Effector memory CD8-positive, alpha-beta T cell (primary cell): ENCODE measurements around the gene OR10G3.

Source experiments
- ATAC-seq: fragments of 150-1000 bp; cut with Tn5 transposase; replicated peaks from 2 replicates; pipeline ENCODE4 v1.10.0; 2021; ENCODE audit warnings: mild to moderate bottlenecking, moderate library complexity
- DNase-seq, 3 experiments: peaks; one replicate each; pipeline ENCODE4 v3.0.0; 2021
- H3K27ac Mint-ChIP-seq, 2 donors: one replicate each; pipeline ENCODE4 v1.8.0; 2022; ENCODE audit warnings: mild to moderate bottlenecking in 2 of 2, mixed read lengths in 2 of 2, moderate library complexity in 2 of 2
- H3K27me3 Mint-ChIP-seq, 2 donors: one replicate each; pipeline ENCODE4 v1.8.0; 2022; ENCODE audit warnings: mixed read lengths in 2 of 2
- H3K36me3 Mint-ChIP-seq: one replicate; pipeline ENCODE4 v1.8.0; 2022; ENCODE audit warnings: mild to moderate bottlenecking, moderate library complexity, mixed read lengths; ENCODE audit not compliant: insufficient read depth
- H3K4me1 Mint-ChIP-seq, 2 donors: one replicate each; pipeline ENCODE4 v1.8.0; 2022; ENCODE audit warnings: low read depth in 2 of 2, mixed read lengths in 2 of 2
- H3K4me3 Mint-ChIP-seq, 2 donors: one replicate each; pipeline ENCODE4 v1.8.0; 2022; ENCODE audit warnings: mild to moderate bottlenecking in 2 of 2, mixed read lengths in 2 of 2, moderate library complexity in 2 of 2
- H3K9me3 Mint-ChIP-seq, 2 donors: one replicate each; pipeline ENCODE4 v1.8.0; 2022; ENCODE audit warnings: mixed read lengths in 2 of 2

The OR10G3 gene

DNA sequence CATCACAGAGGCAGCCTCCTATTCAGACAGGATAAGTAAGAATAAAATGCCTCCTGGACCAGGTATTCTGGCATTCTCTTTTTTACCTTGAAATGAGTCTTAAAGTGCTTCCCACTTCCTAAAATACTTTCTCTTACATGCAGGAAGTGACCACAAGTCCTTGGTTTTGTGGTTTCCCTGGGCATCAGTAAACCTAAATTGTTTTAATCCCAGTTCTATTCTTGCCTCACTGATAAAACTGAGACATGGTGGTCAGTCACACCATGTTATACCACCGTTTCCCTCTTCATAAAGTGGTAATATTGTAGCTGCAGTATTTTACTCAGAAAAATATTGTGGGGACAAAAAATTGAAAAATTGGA lies 52.6 kb downstream of the OR10G3 start:
- Mint-ChIP-seq H3K36me3 (no peaks in the 10 kb centered on the region), H3K9me3 (no peaks in the 10 kb centered on the region), H3K4me3 (peak overlapping the region; percentile 69 to 90), H3K4me1 (peaks cover 4 to 10% of the 10 kb centered on the region in 2 donors), H3K27me3 (peaks cover 7 to 11% of the 10 kb centered on the region in 2 donors), H3K27ac (no peak overlapping the region)
- no peak for DNase-seq
- no peak for ATAC-seq

DNA sequence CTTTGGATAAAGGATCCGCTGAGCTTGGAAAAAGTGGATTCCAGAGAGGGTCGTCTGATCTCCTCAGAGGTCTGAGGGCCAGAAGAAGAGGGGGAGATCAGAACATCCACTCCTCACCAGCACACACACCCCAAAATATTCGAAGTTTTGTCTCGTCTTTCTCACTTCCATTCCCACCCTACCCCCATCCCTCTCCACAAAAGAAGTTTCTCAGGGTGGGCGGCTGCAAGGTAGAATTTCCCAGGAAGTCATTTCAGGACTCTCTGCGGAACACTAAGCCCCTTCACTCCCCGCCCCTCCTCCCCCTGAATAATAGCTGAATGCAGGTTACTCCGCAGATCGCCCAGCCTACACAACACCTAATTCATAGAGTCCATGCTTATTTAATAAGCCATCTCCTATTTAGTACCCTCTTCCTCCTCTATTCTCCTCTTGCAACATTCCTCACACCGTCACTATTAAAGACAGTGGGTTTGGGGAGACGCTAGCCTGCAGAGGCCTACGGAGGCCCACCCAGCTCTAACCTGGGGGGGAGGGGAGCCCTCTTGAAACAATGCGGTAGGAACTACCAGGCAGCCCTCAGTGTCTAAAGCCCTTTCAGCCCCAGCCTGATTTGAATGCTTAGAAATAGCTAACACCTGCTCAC lies 53.1 kb downstream of the OR10G3 start:
- Mint-ChIP-seq H3K4me1 (peaks cover 4 to 10% of the 10 kb centered on the region in 2 donors), H3K4me3 (peak overlapping the region; percentile 69 to 90), H3K27ac (no peak overlapping the region), H3K27me3 (peaks cover 2 to 6% of the 10 kb centered on the region in 2 donors), H3K36me3 (no peaks in the 10 kb centered on the region), H3K9me3 (no peaks in the 10 kb centered on the region)
- ATAC-seq (no peak), DNase-seq (no peak)

DNA sequence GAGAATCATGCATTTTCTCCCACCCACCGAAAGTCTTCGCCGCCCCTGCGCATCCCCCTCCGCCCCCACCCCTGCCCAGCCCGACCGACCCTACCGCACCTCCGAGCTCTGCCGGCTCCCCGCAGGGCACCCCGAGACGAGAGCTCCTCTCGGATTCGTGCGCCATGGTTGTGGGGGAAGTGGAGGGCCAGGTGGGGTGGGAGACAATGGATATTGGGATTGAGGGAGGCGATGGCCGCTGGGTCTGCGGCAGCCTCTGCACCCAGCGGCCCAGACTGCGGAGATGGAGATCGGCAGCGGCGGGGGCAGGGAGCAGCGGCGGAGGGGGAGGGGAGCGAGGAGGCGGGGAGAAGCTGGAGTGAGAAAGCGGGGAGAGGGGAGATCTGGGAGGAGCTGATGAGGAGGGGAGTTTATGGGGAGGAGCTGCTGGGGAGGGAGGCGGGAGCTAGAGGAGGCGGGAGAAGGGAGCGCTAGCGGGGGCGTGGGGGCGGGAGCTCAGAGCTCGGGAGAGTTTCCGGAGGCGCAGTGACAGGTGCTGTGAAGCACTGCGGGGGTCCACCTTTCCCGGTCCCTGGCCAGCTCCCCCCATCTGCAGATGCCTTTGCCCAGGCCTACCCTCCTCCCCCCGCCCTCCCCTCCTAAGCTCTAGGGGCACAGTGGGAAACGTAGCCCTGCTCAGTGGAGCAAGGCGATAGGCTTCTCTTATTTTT lies 53.8 kb downstream of the OR10G3 start, which contains the start of gene SALL2:
Gene SALL2 (minus strand): TSS at position 385 of the 710 bp plus-strand sequence. CDS start 219 bp downstream, at position 166.
- Mint-ChIP-seq H3K27me3 (peaks cover 0 to 5% of the 10 kb centered on the region in 2 donors), H3K4me3 (peak within 1 kb of the TSS; percentile 69 to 90), H3K27ac (peak within 1 kb of the TSS in 1 of 2 donors; percentile 3), H3K4me1 (peaks cover 4 to 10% of the 10 kb centered on the region in 2 donors), H3K9me3 (no peaks in the 10 kb centered on the region), H3K36me3 (no peaks in the 10 kb centered on the region)
- ATAC-seq (peak; percentile 82), DNase-seq (peak; percentile 17 to 34 (median 26))

- DNase-seq (no peak), ATAC-seq (no peak)
- Mint-ChIP-seq H3K4me1 (peaks cover 4 to 10% of the 10 kb centered on the region in 2 donors), H3K36me3 (no peaks in the 10 kb centered on the region), H3K27ac (peak overlapping the region in 1 of 2 donors; percentile 3), H3K27me3 (no peaks in the 10 kb centered on the region), H3K4me3 (peak overlapping the region; percentile 69 to 90), H3K9me3 (no peaks in the 10 kb centered on the region)
These were observed 54.3 kb downstream of the OR10G3 start for GRCh38 chr14:21525571-21525961.

DNA sequence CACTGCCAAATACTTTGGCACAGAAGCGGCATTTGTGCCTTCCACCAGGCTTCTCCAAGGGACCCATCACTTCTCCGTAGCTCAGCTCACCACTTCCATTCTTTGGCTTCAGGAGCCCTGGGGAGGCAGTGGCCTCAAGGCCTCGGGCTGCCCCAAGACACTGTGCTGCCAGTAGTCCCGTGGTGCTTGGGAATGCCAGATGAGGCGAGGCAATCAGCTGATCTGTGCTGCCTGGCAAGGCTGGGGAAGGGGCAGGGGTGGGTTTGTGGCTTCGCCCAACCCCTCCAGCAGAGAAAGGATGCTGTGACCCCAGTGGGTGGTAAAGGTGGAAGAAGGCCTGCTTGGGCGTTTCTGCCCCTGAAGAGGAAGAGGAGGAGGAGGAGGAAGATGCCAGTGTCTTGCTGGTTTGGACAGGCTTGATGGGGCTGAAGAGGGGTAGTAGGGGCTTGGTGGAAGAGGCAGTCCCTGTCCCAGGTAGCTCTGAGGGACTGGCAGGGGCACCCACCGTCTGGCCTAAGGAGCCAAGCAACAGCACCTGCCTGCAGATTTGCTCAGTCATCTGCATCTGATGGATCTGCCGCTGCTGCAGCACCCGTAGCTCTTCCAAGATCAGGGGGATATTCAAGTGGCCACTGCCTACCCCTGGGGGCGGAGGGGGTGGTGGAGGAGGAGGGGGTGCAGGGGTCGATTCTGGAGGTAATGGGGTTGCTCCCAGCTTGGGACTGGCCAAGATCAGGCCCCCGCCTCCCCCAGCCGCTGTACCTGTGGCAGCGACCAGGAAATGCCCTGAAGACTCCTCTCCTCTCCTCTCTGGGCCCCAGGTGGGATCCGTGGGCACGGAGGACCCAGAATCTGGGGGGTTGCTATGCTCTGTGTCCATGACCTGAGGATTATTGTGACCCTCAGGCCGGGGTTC lies 55.0 kb downstream of the OR10G3 start:
- no peaks in the 10 kb centered on the region for H3K9me3 Mint-ChIP-seq
- peak overlapping the region in 1 of 2 donors; percentile 84 for H3K27ac Mint-ChIP-seq
- peak overlapping the region; percentile 69 to 90 for H3K4me3 Mint-ChIP-seq

GRCh38 chr14:21523203-21523602 lies 56.7 kb downstream of the OR10G3 start:
- ATAC-seq (no peak), DNase-seq (no peak)
- H3K27ac Mint-ChIP-seq, result no peak overlapping the region
- H3K4me1 Mint-ChIP-seq, result peaks cover 4 to 10% of the 10 kb centered on the region in 2 donors
- no peak overlapping the region for H3K4me3 Mint-ChIP-seq
- no peaks in the 10 kb centered on the region for H3K9me3 Mint-ChIP-seq
- peaks cover 6 to 10% of the 10 kb centered on the region in 2 donors for H3K27me3 Mint-ChIP-seq
- no peaks in the 10 kb centered on the region for H3K36me3 Mint-ChIP-seq

More for the DNA sequence above, 55.0 kb downstream of the OR10G3 start:
- Mint-ChIP-seq H3K36me3 (no peaks in the 10 kb centered on the region), H3K27me3 (no peaks in the 10 kb centered on the region), H3K4me1 (peaks cover 4 to 10% of the 10 kb centered on the region in 2 donors)
- DNase-seq (no peak), ATAC-seq (no peak)

DNA sequence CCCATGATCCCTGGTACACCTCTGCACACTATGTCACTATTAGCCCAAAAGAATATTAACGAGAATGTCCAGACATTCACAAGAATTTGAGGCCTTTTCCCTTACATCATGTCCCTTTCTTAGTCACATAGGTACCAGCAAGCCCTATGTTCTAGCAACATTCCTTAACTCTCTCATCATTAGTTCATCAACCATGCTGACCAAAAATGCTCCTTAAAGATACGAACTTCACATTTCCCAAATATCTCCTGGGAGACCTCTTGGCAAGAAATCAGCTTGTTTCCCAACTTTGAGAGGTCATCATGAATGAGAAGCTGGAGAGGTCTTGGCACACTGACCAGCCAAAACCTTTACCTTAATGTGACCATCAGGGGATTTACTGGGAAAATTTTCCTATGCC lies 58.4 kb downstream of the OR10G3 start:
- no peaks in the 10 kb centered on the region for H3K36me3 Mint-ChIP-seq
- H3K9me3 Mint-ChIP-seq, result no peaks in the 10 kb centered on the region

DNA sequence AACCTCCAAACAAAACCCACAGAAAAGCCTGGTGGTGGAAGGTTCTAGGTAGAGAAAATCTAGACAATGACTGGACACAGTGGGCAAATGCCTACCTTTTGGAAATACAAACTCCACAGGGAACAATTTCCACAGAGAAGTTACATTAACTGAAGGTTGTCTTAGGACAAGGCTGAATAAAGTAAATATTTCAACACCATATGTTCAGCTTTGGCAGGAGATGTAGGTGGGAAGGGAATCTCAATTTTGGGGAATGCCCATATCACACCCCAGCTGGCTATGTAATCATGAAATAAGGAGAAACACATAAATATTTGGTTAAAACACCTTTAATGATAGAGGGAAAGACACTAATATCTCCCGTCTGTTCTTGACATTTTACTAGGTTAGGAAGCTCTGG lies 59.1 kb downstream of the OR10G3 start:
- peaks cover 4 to 5% of the 10 kb centered on the region in 2 donors for H3K4me1 Mint-ChIP-seq
- no peaks in the 10 kb centered on the region for H3K9me3 Mint-ChIP-seq
- ATAC-seq (no peak), DNase-seq (no peak)
- H3K27me3 Mint-ChIP-seq, result peaks cover 7 to 12% of the 10 kb centered on the region in 2 donors
- no peak overlapping the region for H3K4me3 Mint-ChIP-seq
- H3K27ac Mint-ChIP-seq, result no peak overlapping the region
- no peaks in the 10 kb centered on the region for H3K36me3 Mint-ChIP-seq

More for the DNA sequence above, 58.4 kb downstream of the OR10G3 start:
- no peak overlapping the region for H3K4me3 Mint-ChIP-seq
- no peak for DNase-seq
- no peak overlapping the region for H3K27ac Mint-ChIP-seq
- peaks cover 7 to 12% of the 10 kb centered on the region in 2 donors for H3K27me3 Mint-ChIP-seq
- ATAC-seq, result no peak
- peaks cover 4 to 5% of the 10 kb centered on the region in 2 donors for H3K4me1 Mint-ChIP-seq

DNA sequence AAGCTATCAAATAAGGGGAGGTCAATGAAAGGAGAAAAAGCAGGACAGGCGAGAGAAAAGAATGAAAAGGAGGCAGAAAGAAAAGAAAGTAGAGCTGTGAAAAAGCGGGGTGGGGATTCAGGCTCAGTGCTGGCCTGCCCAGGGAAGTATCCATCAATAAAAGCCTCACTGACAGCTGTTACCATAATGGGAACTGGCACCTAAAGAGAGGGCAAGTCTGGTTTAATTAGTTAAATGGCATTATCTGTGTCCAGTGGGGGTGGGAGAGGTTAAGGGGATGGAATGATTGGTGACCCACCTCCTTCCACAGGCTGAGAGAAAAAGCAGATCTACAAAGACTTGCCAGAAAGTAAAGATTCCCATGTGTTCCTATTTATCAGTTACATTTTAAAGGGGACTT lies 61.2 kb downstream of the OR10G3 start:
- no peak for DNase-seq
- Mint-ChIP-seq H3K4me1 (no peaks in the 10 kb centered on the region), H3K27me3 (peaks cover 7 to 12% of the 10 kb centered on the region in 2 donors), H3K27ac (no peak overlapping the region), H3K4me3 (no peak overlapping the region), H3K9me3 (no peaks in the 10 kb centered on the region), H3K36me3 (no peaks in the 10 kb centered on the region)
- no peak for ATAC-seq
